Smooth muscle cell of the pulmonary artery (primary cell): ENCODE measurements around the gene ACTR1B. TPM values are rescaled to one million over a fixed set of nuclear protein-coding genes. Genes with fewer than 3 reads are reported as not detected.

ENCODE experiments used
- total RNA-seq: library from RNA; depleted of rRNA; stranded (reverse); fragments of >200 nt; gene quantifications from 2 replicates; pipeline ENCODE4 v1.2.3, GENCODE V29; 2014

ACTR1B gene
- total RNA-seq, result 61.6 and 72.0 TPM in 2 replicates

GRCh38 chr2:97663962-97664635, at the start of gene ACTR1B:
Gene ACTR1B, minus strand, starts transcription at chr2:97664044. Its CDS starts 154 bp downstream, at chr2:97663890.

GRCh38 chr2:97669448-97669847, 5.6 kb upstream of the ACTR1B start, which contains the start of gene C2orf92:
Gene C2orf92, plus strand, starts transcription at chr2:97669713. Its CDS starts 76 bp downstream, at chr2:97669789.

GRCh38 chr2:97645695-97646629, 17.9 kb downstream of the ACTR1B start, which contains the start of gene COX5B:
Gene COX5B, plus strand, starts transcription at chr2:97646062. Its CDS starts 25 bp downstream, at chr2:97646087.

Other genes starting within 250 kb of the ACTR1B start
- 20.2 and 24.6 TPM in 2 replicates for gene ANKRD36B, start 74.2 kb downstream of the ACTR1B start, total RNA-seq
- 166 and 211 TPM in 2 replicates for gene COX5B, start 18.0 kb downstream of the ACTR1B start, total RNA-seq
- gene C2orf92, start 5.7 kb upstream of the ACTR1B start, total RNA-seq, result 2.5 and 2.9 TPM in 2 replicates
- gene ZAP70, start 49.5 kb upstream of the ACTR1B start, total RNA-seq, result 0.13 TPM in 1 of 2 replicates, not detected in the other